HFF-Myc (cell line): ENCODE data around the gene DNM1.
A peak's percentile ranks its signal among the peaks of the same experiment; 100 is the strongest.
"Not testable (repeated sequence)": the region's sequence is repeated elsewhere in the genome, so short reads cannot be mapped to it uniquely, and the experiment has no call there.

Experiments used
- DNase-seq: peaks from one replicate; pipeline ENCODE4 v3.0.0-alpha.2; 2011; ENCODE audit warnings: low read depth; ENCODE audit errors: extremely low read depth
- H3K4me3 ChIP-seq: replicated peaks from 2 replicates; pipeline ENCODE4 v1.5.1; 2011; ENCODE audit warnings: low read depth, mild to moderate bottlenecking, control low read depth, low read length
- CTCF ChIP-seq: IDR thresholded peaks from 2 replicates; pipeline ENCODE4 v1.5.1; 2012; ENCODE audit warnings: mild to moderate bottlenecking, low read depth, low read length, control low read depth; ENCODE audit errors: missing control alignments

DNM1 gene

GRCh38 chr9:128271512-128271911 is 68.3 kb downstream of the DNM1 start:
- no peak for TF ChIP-seq CTCF
- DNase-seq: no peak
- no peak overlapping the region for H3K4me3 ChIP-seq

GRCh38 chr9:128274245-128274644 is 71.1 kb downstream of the DNM1 start:
- H3K4me3 ChIP-seq: peak overlapping the region; percentile 96; the same call in 1 of the 2 replicates
- DNase-seq: no peak
- TF ChIP-seq CTCF: no peak

GRCh38 chr9:128275198-128276007 is 72.2 kb downstream of the DNM1 start, which contains the start of gene GOLGA2:
GOLGA2 (minus strand) TSS chr9:128276007; CDS start chr9:128275976, 31 bp downstream.
- H3K4me3 ChIP-seq: peak within 1 kb of the TSS; percentile 96
- no peak for TF ChIP-seq CTCF
- no peak for DNase-seq

- no peak for TF ChIP-seq CTCF
- H3K4me3 ChIP-seq: peak within 1 kb of the TSS; percentile 96
- peak; percentile 99 for DNase-seq
Observed at GRCh38 chr9:128276008-128276573, 72.9 kb downstream of the DNM1 start, which contains the start of gene SWI5. SWI5 (plus strand) TSS chr9:128276276.

GRCh38 chr9:128276574-128277270 is 73.5 kb downstream of the DNM1 start:
- DNase-seq: no peak
- peak overlapping the region; percentile 96 for H3K4me3 ChIP-seq
- no peak for TF ChIP-seq CTCF

- H3K4me3 ChIP-seq, DNase-seq: not testable (repeated sequence)
Observed at GRCh38 chr9:128279088-128280073, 76.2 kb downstream of the DNM1 start.
